CD14-positive monocyte (primary cell): ENCODE measurements around the gene MANF. TPM values are rescaled to one million over a fixed set of nuclear protein-coding genes. Genes with fewer than 3 reads are reported as not detected.

ENCODE experiments used
- DNase-seq, 3 donors: peaks; one replicate each; pipeline ENCODE4 v3.0.0-alpha.2; 2011 to 2022
- H2AFZ ChIP-seq: 2 replicates; pipeline ENCODE4 v1.6.0; 2012; ENCODE audit warnings: mild to moderate bottlenecking, low read depth, low read length, inconsistent platforms; ENCODE audit not compliant: insufficient read depth, poor library complexity, severe bottlenecking
- H3K27ac ChIP-seq, 2 donors: 1 replicate in 1 of 2; 2 replicates in 1 of 2; pipeline ENCODE4 v1.5.1; 2012 to 2013; ENCODE audit warnings: low read length in 2 of 2, control low read depth in 1 of 2, inconsistent platforms in 1 of 2, low read depth in 1 of 2, mild to moderate bottlenecking in 1 of 2
- H3K27me3 ChIP-seq, 2 donors: one replicate each; pipeline versions ENCODE4 v1.6.0 to v1.6.1; 2011 to 2013; ENCODE audit warnings: low read length in 2 of 2; ENCODE audit not compliant: control insufficient read depth in 2 of 2, insufficient read depth in 2 of 2
- H3K36me3 ChIP-seq, 2 donors: replicated peaks in 1 of 2; 1 replicate in 1 of 2; 2 replicates in 1 of 2; pipeline versions ENCODE4 v1.5.1 to v1.6.1; 2012 to 2013; ENCODE audit warnings: low read length in 2 of 2, control low read depth in 1 of 2, inconsistent platforms in 1 of 2, mild to moderate bottlenecking in 1 of 2; ENCODE audit not compliant: insufficient read depth in 2 of 2, control insufficient read depth in 1 of 2
- H3K4me1 ChIP-seq, 2 donors: 1 replicate in 1 of 2; 2 replicates in 1 of 2; pipeline versions ENCODE4 v1.5.1 to v1.6.1; 2012 to 2013; ENCODE audit warnings: low read length in 2 of 2, control low read depth in 1 of 2, inconsistent platforms in 1 of 2, mild to moderate bottlenecking in 1 of 2, moderate library complexity in 1 of 2; ENCODE audit not compliant: insufficient read depth in 2 of 2, control insufficient read depth in 1 of 2
- H3K4me2 ChIP-seq: replicated peaks from 2 replicates; pipeline ENCODE3; 2012; ENCODE audit warnings: low read length, moderate library complexity, mild to moderate bottlenecking; ENCODE audit not compliant: poor library complexity, severe bottlenecking; ENCODE audit errors: extremely low read depth
- H3K4me3 ChIP-seq, 3 experiments: fragments of 200-600 bp in 1 of 3; sonication (generic) in 1 of 3; replicated peaks in 1 of 3; 1 replicate in 2 of 3; 2 replicates in 1 of 3; pipeline ENCODE4 v1.5.1; 2011 to 2013; ENCODE audit warnings: low read length in 3 of 3, mild to moderate bottlenecking in 3 of 3, control low read depth in 2 of 3, low read depth in 2 of 3, inconsistent platforms in 1 of 3, moderate library complexity in 1 of 3
- H3K79me2 ChIP-seq: 2 replicates; pipeline ENCODE4 v1.6.0; 2012; ENCODE audit warnings: mild to moderate bottlenecking, control low read depth, inconsistent platforms, low read length, moderate library complexity; ENCODE audit not compliant: insufficient read depth
- H3K9ac ChIP-seq: 2 replicates; pipeline ENCODE4 v1.6.0; 2017; ENCODE audit warnings: low read length, mild to moderate bottlenecking; ENCODE audit not compliant: insufficient read depth, poor library complexity, severe bottlenecking
- H3K9me3 ChIP-seq, 2 donors: replicated peaks in 1 of 2; 1 replicate in 1 of 2; 2 replicates in 1 of 2; pipeline versions ENCODE4 v1.5.1 to v1.6.1; 2012 to 2013; ENCODE audit warnings: low read length in 2 of 2, control low read depth in 1 of 2; ENCODE audit not compliant: control insufficient read depth in 1 of 2, insufficient read depth in 1 of 2
- H4K20me1 ChIP-seq: 2 replicates; pipeline ENCODE4 v1.6.0; 2012; ENCODE audit warnings: mild to moderate bottlenecking, low read length, control low read depth, moderate library complexity; ENCODE audit not compliant: insufficient read depth
- H3K27ac Mint-ChIP-seq, 7 donors: one replicate each; pipeline ENCODE4 v1.8.0; 2020; ENCODE audit warnings: mild to moderate bottlenecking in 7 of 7, mixed read lengths in 7 of 7, moderate library complexity in 6 of 7, inconsistent platforms in 2 of 7
- H3K27me3 Mint-ChIP-seq, 3 donors: one replicate each; pipeline ENCODE4 v1.8.0; 2021 to 2022; ENCODE audit warnings: low read depth in 3 of 3, mild to moderate bottlenecking in 3 of 3, mixed read lengths in 3 of 3, moderate library complexity in 3 of 3, inconsistent platforms in 1 of 3
- H3K36me3 Mint-ChIP-seq, 2 donors: one replicate each; pipeline ENCODE4 v1.8.0; 2020; ENCODE audit warnings: mixed read lengths in 2 of 2, inconsistent platforms in 1 of 2, mild to moderate bottlenecking in 1 of 2
- H3K4me1 Mint-ChIP-seq: one replicate; pipeline ENCODE4 v1.8.0; 2020; ENCODE audit warnings: mild to moderate bottlenecking, mixed read lengths
- H3K4me3 Mint-ChIP-seq, 2 donors: one replicate each; pipeline ENCODE4 v1.8.0; 2020; ENCODE audit warnings: mild to moderate bottlenecking in 2 of 2, mixed read lengths in 2 of 2, moderate library complexity in 1 of 2
- H3K9me3 Mint-ChIP-seq, 7 donors: one replicate each; pipeline ENCODE4 v1.8.0; 2020 to 2022; ENCODE audit warnings: mixed read lengths in 7 of 7, mild to moderate bottlenecking in 6 of 7, moderate library complexity in 6 of 7, inconsistent platforms in 2 of 7
- WGBS: methylation state at CpG from one replicate; pipeline ENCODE4 v1.1.5; 2013; ENCODE audit warnings: missing lambda C conversion rate; ENCODE audit not compliant: insufficient coverage; 5-methylcytosine and 5-hydroxymethylcytosine counted together
- intact Hi-C, 2 donors: fragments of 100-400 bp; cut with micrococcal nuclease; formaldehyde crosslinking; loops; one replicate each; pipeline versions ENCODE4 v1.15.0 to v1.15.1; 2023
- polyA plus RNA-seq, 3 donors: library from polyadenylated mRNA; depleted of rRNA in 1 of 3; unstranded in 2 of 3; stranded (reverse) in 1 of 3; fragments of 300-500 nt in 2 of 3; fragments of >200 nt in 1 of 3; fragmentation: Illumina TruSeq in 2 of 3; gene quantifications; 1 replicate in 2 of 3; 2 replicates in 1 of 3; pipeline ENCODE4 v1.2.3, GENCODE V29; 2012 to 2021
- TF ChIP-seq, protein P1 (sequence below): fragments of 200-600 bp; IDR thresholded peaks from one replicate; pipeline ENCODE4 v1.8.0; 2022; ENCODE audit warnings: antibody characterized with exemption, mild to moderate bottlenecking

Gene MANF
- polyA plus RNA-seq, 3 donors, result 14.1 to 30.2 (median 23.6) TPM

DNA sequence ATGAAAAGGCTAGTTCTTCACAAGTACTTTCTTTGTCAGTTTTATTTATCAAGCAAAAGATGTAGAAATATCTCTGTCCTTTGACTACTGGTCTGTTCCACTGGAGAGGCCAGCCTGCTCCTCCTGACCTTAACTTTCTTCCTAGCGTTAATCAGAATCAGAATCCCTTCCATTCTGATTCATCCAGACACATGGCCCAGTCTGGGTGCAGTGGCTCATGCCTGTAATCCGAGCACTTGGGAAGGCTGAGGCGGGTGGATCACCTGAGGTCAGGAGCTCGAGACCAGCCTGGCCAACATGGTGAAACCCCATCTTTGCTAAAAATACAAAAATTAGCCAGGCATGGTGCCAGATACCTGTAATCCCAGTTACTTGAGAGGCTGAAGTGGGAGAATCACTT lies 32.0 kb upstream of the MANF start:
- Mint-ChIP-seq H3K36me3 (no peaks in the 10 kb centered on the region), H3K27me3 (peaks cover 0 to 2% (median 1%) of the 10 kb centered on the region in 3 donors), H3K4me1 (no peaks in the 10 kb centered on the region), H3K9me3 (peaks cover 0 to 4% (median 0%) of the 10 kb centered on the region in 7 donors), H3K27ac (no peak overlapping the region), H3K4me3 (no peak overlapping the region)
- no peak overlapping the region for H2AFZ ChIP-seq
- intact Hi-C loops, result no loop called here
- no peak for DNase-seq
- TF ChIP-seq, protein P1, sequence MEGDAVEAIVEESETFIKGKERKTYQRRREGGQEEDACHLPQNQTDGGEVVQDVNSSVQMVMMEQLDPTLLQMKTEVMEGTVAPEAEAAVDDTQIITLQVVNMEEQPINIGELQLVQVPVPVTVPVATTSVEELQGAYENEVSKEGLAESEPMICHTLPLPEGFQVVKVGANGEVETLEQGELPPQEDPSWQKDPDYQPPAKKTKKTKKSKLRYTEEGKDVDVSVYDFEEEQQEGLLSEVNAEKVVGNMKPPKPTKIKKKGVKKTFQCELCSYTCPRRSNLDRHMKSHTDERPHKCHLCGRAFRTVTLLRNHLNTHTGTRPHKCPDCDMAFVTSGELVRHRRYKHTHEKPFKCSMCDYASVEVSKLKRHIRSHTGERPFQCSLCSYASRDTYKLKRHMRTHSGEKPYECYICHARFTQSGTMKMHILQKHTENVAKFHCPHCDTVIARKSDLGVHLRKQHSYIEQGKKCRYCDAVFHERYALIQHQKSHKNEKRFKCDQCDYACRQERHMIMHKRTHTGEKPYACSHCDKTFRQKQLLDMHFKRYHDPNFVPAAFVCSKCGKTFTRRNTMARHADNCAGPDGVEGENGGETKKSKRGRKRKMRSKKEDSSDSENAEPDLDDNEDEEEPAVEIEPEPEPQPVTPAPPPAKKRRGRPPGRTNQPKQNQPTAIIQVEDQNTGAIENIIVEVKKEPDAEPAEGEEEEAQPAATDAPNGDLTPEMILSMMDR, result no peak
- no peak overlapping the region for H3K4me2 ChIP-seq
- WGBS, result 100% methylated on average over 1 of the region's 4 CpGs
- H3K4me1 ChIP-seq, result no peaks in the 10 kb centered on the region
- no peak overlapping the region for H3K9ac ChIP-seq
- H4K20me1 ChIP-seq, result no peaks in the 10 kb centered on the region
- H3K79me2 ChIP-seq, result no peaks in the 10 kb centered on the region
- no peak overlapping the region for H3K4me3 ChIP-seq
- no peaks in the 10 kb centered on the region for H3K36me3 ChIP-seq
- peaks cover 0 to 3% of the 10 kb centered on the region in 2 donors for H3K9me3 ChIP-seq
- no peak overlapping the region for H3K27ac ChIP-seq
- H3K27me3 ChIP-seq, result no peaks in the 10 kb centered on the region

DNA sequence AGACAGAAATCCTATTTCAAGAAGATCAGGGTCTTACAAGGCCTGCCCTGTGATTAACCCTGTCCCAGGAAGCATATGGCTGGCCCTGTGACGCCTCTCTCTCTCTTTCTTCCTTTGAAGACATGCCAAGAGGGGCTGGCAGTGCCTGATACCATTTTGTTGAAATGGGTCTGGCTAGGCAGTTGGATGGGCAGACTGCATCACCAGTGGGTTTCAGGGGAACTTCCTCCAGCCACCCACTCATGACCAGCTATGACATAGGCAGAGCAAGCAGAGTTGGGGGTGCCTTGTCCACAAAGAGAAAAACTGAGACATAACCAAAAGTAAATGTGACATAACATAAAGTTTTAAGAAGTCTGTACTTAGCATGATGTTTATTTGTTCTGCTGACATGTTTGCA lies 31.4 kb upstream of the MANF start:
- Mint-ChIP-seq H3K36me3 (no peaks in the 10 kb centered on the region), H3K27ac (no peak overlapping the region), H3K9me3 (peaks cover 0 to 4% (median 0%) of the 10 kb centered on the region in 7 donors), H3K4me3 (no peak overlapping the region), H3K4me1 (no peaks in the 10 kb centered on the region), H3K27me3 (peaks cover 0 to 2% (median 1%) of the 10 kb centered on the region in 3 donors)
- Histone ChIP-seq H3K9ac (no peak overlapping the region), H3K9me3 (peaks cover 0 to under 1% of the 10 kb centered on the region in 2 donors), H3K79me2 (no peaks in the 10 kb centered on the region), H3K4me3 (no peak overlapping the region), H4K20me1 (no peaks in the 10 kb centered on the region), H3K36me3 (no peaks in the 10 kb centered on the region), H3K27ac (no peak overlapping the region), H3K4me2 (no peak overlapping the region), H2AFZ (no peak overlapping the region), H3K4me1 (no peaks in the 10 kb centered on the region), H3K27me3 (no peaks in the 10 kb centered on the region)
- TF ChIP-seq, protein P1, result no peak
- intact Hi-C loops, result no loop called here
- no CpG with 5 or more reads among the region's 1 CpG for WGBS
- DNase-seq, result no peak
